ENCODE measurements around the gene RELB.

RELB gene

GRCh38 chr19:45021971-45022370 lies 20.7 kb downstream of the RELB start:
- no peak for DNase-seq

- DNase-seq = no peak
These were observed 21.8 kb downstream of the RELB start for GRCh38 chr19:45023048-45023447.

GRCh38 chr19:45025264-45025663 lies 24.0 kb downstream of the RELB start:
- no peak for DNase-seq

- no peak for DNase-seq
These were observed 26.1 kb downstream of the RELB start for GRCh38 chr19:45027371-45027770.

GRCh38 chr19:45030825-45031224 lies 29.6 kb downstream of the RELB start:
- no peak for DNase-seq

- no peak for DNase-seq
These were observed 31.2 kb downstream of the RELB start for GRCh38 chr19:45032421-45032820.

- DNase-seq = no peak
These were observed 34.5 kb downstream of the RELB start for GRCh38 chr19:45035755-45036154.

- no peak for DNase-seq
These were observed 36.3 kb downstream of the RELB start for GRCh38 chr19:45037393-45038169.

- DNase-seq = peak in 54 of 56 donors; percentile 54 to 92 (median 83)
These were observed 37.9 kb downstream of the RELB start, which contains the start of gene CLASRP for GRCh38 chr19:45038931-45039893. Gene CLASRP (plus strand): TSS chr19:45039045. CDS start chr19:45040213, 1,168 bp downstream.

- peak in 1 of 56 donors; percentile 17 for DNase-seq
These were observed 39.0 kb downstream of the RELB start for GRCh38 chr19:45040059-45040771.

GRCh38 chr19:45041125-45041524 lies 39.9 kb downstream of the RELB start:
- no peak for DNase-seq

- peak in 55 of 56 donors; percentile 3 to 96 (median 81) for DNase-seq
These were observed 44.5 kb downstream of the RELB start for GRCh38 chr19:45045671-45046353.

GRCh38 chr19:45046355-45046754 lies 45.1 kb downstream of the RELB start:
- peak in 6 of 56 donors; percentile 8 to 48 (median 30) for DNase-seq

- DNase-seq = no peak
These were observed 46.0 kb downstream of the RELB start for GRCh38 chr19:45047188-45047797.

GRCh38 chr19:45049073-45049736 lies 47.9 kb downstream of the RELB start:
- peak in 31 of 56 donors; percentile 2 to 62 (median 29) for DNase-seq

GRCh38 chr19:45050036-45050435 lies 48.8 kb downstream of the RELB start:
- no peak for DNase-seq

- no peak for DNase-seq
These were observed 50.8 kb downstream of the RELB start for GRCh38 chr19:45051929-45052579.

GRCh38 chr19:45056831-45057230 lies 55.6 kb downstream of the RELB start:
- no peak for DNase-seq

GRCh38 chr19:45057444-45057843 lies 56.2 kb downstream of the RELB start:
- DNase-seq = no peak

Measured in nucleus accumbens (tissue), 56 donors.